Mesothelial cell of epicardium (in vitro differentiated cells): ENCODE data around the gene KCNC2. TPM values are rescaled to one million over a fixed set of nuclear protein-coding genes. Genes with fewer than 3 reads are reported as not detected.

Experiments
- DNase-seq, 2 experiments: peaks; one replicate each; pipeline ENCODE4 v3.0.0; 2021; ENCODE audit warnings: low spot score in 2 of 2; ENCODE audit not compliant: unreplicated experiment in 2 of 2
- H3K27ac Mint-ChIP-seq: 2 replicates; pipeline ENCODE4 v1.8.0; 2021; ENCODE audit warnings: mixed read lengths
- H3K27me3 Mint-ChIP-seq: 2 replicates; pipeline ENCODE4 v1.8.0; 2021; ENCODE audit warnings: low read depth, mixed read lengths
- H3K36me3 Mint-ChIP-seq: 2 replicates; pipeline ENCODE4 v1.8.0; 2021; ENCODE audit warnings: mixed read lengths
- H3K4me1 Mint-ChIP-seq: 2 replicates; pipeline ENCODE4 v1.8.0; 2021; ENCODE audit warnings: mixed read lengths
- H3K4me3 Mint-ChIP-seq: 2 replicates; pipeline ENCODE4 v1.8.0; 2021; ENCODE audit warnings: mild to moderate bottlenecking, moderate library complexity, mixed read lengths
- H3K9me3 Mint-ChIP-seq: 2 replicates; pipeline ENCODE4 v1.8.0; 2021; ENCODE audit warnings: mixed read lengths
- CTCF ChIP-seq: fragments of 200-600 bp; sonication (generic); IDR thresholded peaks from one replicate; pipeline ENCODE4 v1.5.0; 2021; ENCODE audit warnings: antibody characterized with exemption; ENCODE audit not compliant: unreplicated experiment
- total RNA-seq: library from RNA; stranded (reverse); gene quantifications from 3 replicates; pipeline ENCODE4 v1.2.1, GENCODE V29; 2021

KCNC2 gene
- total RNA-seq, 1 donor from 2014 or later, result 1.6 TPM

GRCh38 chr12:75184516-75184915 is 25.1 kb downstream of the KCNC2 start:
- Mint-ChIP-seq H3K9me3 (no peaks in the 10 kb centered on the region), H3K4me3 (no peak overlapping the region), H3K4me1 (peaks cover under 1% of the 10 kb centered on the region), H3K27me3 (peaks cover 6% of the 10 kb centered on the region), H3K36me3 (no peaks in the 10 kb centered on the region), H3K27ac (no peak overlapping the region)
- no peak for TF ChIP-seq CTCF
- DNase-seq, result no peak

- Mint-ChIP-seq H3K4me1 (no peaks in the 10 kb centered on the region), H3K27me3 (peaks cover 6% of the 10 kb centered on the region), H3K27ac (no peak overlapping the region), H3K9me3 (no peaks in the 10 kb centered on the region), H3K4me3 (no peak overlapping the region), H3K36me3 (no peaks in the 10 kb centered on the region)
- no peak for TF ChIP-seq CTCF
- DNase-seq, result no peak
Observed at GRCh38 chr12:75183967-75184366, 25.7 kb downstream of the KCNC2 start.

- Mint-ChIP-seq H3K27ac (no peak overlapping the region), H3K36me3 (no peaks in the 10 kb centered on the region), H3K4me1 (no peaks in the 10 kb centered on the region), H3K27me3 (peaks cover 2% of the 10 kb centered on the region), H3K9me3 (no peaks in the 10 kb centered on the region), H3K4me3 (no peak overlapping the region)
- no peak for DNase-seq
- no peak for TF ChIP-seq CTCF
Observed at GRCh38 chr12:75177997-75178396, 31.6 kb downstream of the KCNC2 start.

- no peaks in the 10 kb centered on the region for H3K9me3 Mint-ChIP-seq
- no peaks in the 10 kb centered on the region for H3K36me3 Mint-ChIP-seq
- H3K4me1 Mint-ChIP-seq, result no peaks in the 10 kb centered on the region
- H3K27me3 Mint-ChIP-seq, result no peaks in the 10 kb centered on the region
- H3K4me3 Mint-ChIP-seq, result no peak overlapping the region
- TF ChIP-seq CTCF, result no peak
- DNase-seq, result no peak
- no peak overlapping the region for H3K27ac Mint-ChIP-seq
Observed at GRCh38 chr12:75172611-75173010, 37.0 kb downstream of the KCNC2 start.

GRCh38 chr12:75170640-75171185 is 38.9 kb downstream of the KCNC2 start:
- TF ChIP-seq CTCF, result no peak

GRCh38 chr12:75162845-75163244 is 46.8 kb downstream of the KCNC2 start:
- no peaks in the 10 kb centered on the region for H3K27me3 Mint-ChIP-seq
- TF ChIP-seq CTCF, result no peak
- peaks cover 17% of the 10 kb centered on the region for H3K4me1 Mint-ChIP-seq
- no peak overlapping the region for H3K27ac Mint-ChIP-seq
- no peak for DNase-seq
- H3K9me3 Mint-ChIP-seq, result no peaks in the 10 kb centered on the region
- H3K4me3 Mint-ChIP-seq, result no peak overlapping the region
- no peaks in the 10 kb centered on the region for H3K36me3 Mint-ChIP-seq

More at GRCh38 chr12:75170640-75171185, 38.9 kb downstream of the KCNC2 start:
- H3K9me3 Mint-ChIP-seq, result no peaks in the 10 kb centered on the region
- H3K36me3 Mint-ChIP-seq, result no peaks in the 10 kb centered on the region
- H3K4me3 Mint-ChIP-seq, result no peak overlapping the region
- no peak for DNase-seq
- no peaks in the 10 kb centered on the region for H3K4me1 Mint-ChIP-seq
- H3K27ac Mint-ChIP-seq, result no peak overlapping the region
- no peaks in the 10 kb centered on the region for H3K27me3 Mint-ChIP-seq
